H9 (cell line): ENCODE results near the gene PTPA. TPM values are rescaled to one million over a fixed set of nuclear protein-coding genes. Genes with fewer than 3 reads are reported as not detected.

Source experiments
- DNase-seq: peaks from one replicate; pipeline ENCODE4 v3.0.0-alpha.2; 2017
- H2AFZ ChIP-seq: one replicate; pipeline ENCODE4 v1.6.1; 2013; ENCODE audit warnings: mild to moderate bottlenecking, low read length, control low read depth, moderate library complexity
- H2AK5ac ChIP-seq: 2 replicates; pipeline ENCODE4 v1.6.1; 2013; ENCODE audit warnings: low read length, control low read depth, mixed read lengths; ENCODE audit not compliant: insufficient read length
- H2BK120ac ChIP-seq: one replicate; pipeline ENCODE4 v1.6.1; 2013; ENCODE audit warnings: low read depth, mild to moderate bottlenecking, low read length, control low read depth, inconsistent platforms; ENCODE audit not compliant: poor library complexity, severe bottlenecking
- H2BK12ac ChIP-seq: 2 replicates; pipeline ENCODE4 v1.6.1; 2013; ENCODE audit warnings: low read length, control low read depth, mixed read lengths, low read depth; ENCODE audit not compliant: insufficient read length
- H2BK15ac ChIP-seq: 2 replicates; pipeline ENCODE4 v1.6.1; 2013; ENCODE audit warnings: low read depth, low read length, control low read depth
- H2BK20ac ChIP-seq: one replicate; pipeline ENCODE4 v1.6.1; 2013; ENCODE audit warnings: low read depth, mild to moderate bottlenecking, low read length, control low read depth, inconsistent platforms; ENCODE audit not compliant: poor library complexity, severe bottlenecking
- H2BK5ac ChIP-seq: 2 replicates; pipeline ENCODE4 v1.6.1; 2013; ENCODE audit warnings: low read length, control low read depth, mixed read lengths; ENCODE audit not compliant: insufficient read length
- H3K14ac ChIP-seq: 2 replicates; pipeline ENCODE4 v1.6.1; 2013; ENCODE audit warnings: low read length, control low read depth; ENCODE audit not compliant: insufficient read depth
- H3K18ac ChIP-seq: 2 replicates; pipeline ENCODE4 v1.6.1; 2013; ENCODE audit warnings: low read depth, mild to moderate bottlenecking, mixed read lengths, low read length, control low read depth; ENCODE audit not compliant: insufficient read length
- H3K23ac ChIP-seq: 2 replicates; pipeline ENCODE4 v1.6.1; 2013; ENCODE audit warnings: low read length, control low read depth, mixed read lengths, low read depth; ENCODE audit not compliant: insufficient read length
- H3K23me2 ChIP-seq: 2 replicates; pipeline ENCODE4 v1.6.1; 2013; ENCODE audit warnings: low read depth, mild to moderate bottlenecking, mixed read lengths, low read length, control low read depth; ENCODE audit not compliant: insufficient read length, poor library complexity, severe bottlenecking
- H3K27ac ChIP-seq: 2 replicates; pipeline ENCODE4 v1.5.1; 2013; ENCODE audit warnings: low read length, control low read depth, mixed read lengths, low read depth; ENCODE audit not compliant: insufficient read length
- H3K27me3 ChIP-seq: 2 replicates; pipeline ENCODE4 v1.6.1; 2013; ENCODE audit warnings: low read length, control low read depth, inconsistent platforms; ENCODE audit not compliant: insufficient read depth
- H3K4ac ChIP-seq: 2 replicates; pipeline ENCODE4 v1.6.1; 2013; ENCODE audit warnings: low read depth, mild to moderate bottlenecking, control low read depth, inconsistent platforms, low read length, moderate library complexity
- H3K4me1 ChIP-seq: 2 replicates; pipeline ENCODE4 v1.6.1; 2013; ENCODE audit warnings: low read length, control low read depth, inconsistent platforms; ENCODE audit not compliant: insufficient read depth
- H3K4me2 ChIP-seq: 2 replicates; pipeline ENCODE4 v1.6.1; 2013; ENCODE audit warnings: low read length, control low read depth, mixed read lengths; ENCODE audit not compliant: insufficient read length, insufficient read depth
- H3K56ac ChIP-seq: 2 replicates; pipeline ENCODE4 v1.6.1; 2013; ENCODE audit warnings: low read depth, mild to moderate bottlenecking, mixed read lengths, low read length, control low read depth; ENCODE audit not compliant: insufficient read length
- H3K79me1 ChIP-seq: 2 replicates; pipeline ENCODE4 v1.6.1; 2013; ENCODE audit warnings: low read depth, mild to moderate bottlenecking, moderate library complexity, low read length, control low read depth, inconsistent platforms; ENCODE audit not compliant: insufficient read depth, poor library complexity, severe bottlenecking
- H3K79me2 ChIP-seq: 2 replicates; pipeline ENCODE4 v1.6.1; 2013; ENCODE audit warnings: low read length, control low read depth, inconsistent platforms; ENCODE audit not compliant: insufficient read depth
- H3K9ac ChIP-seq: 2 replicates; pipeline ENCODE4 v1.6.1; 2013; ENCODE audit warnings: low read length, control low read depth, mixed read lengths; ENCODE audit not compliant: insufficient read length; ENCODE audit errors: extremely low read depth
- H3K9me3 ChIP-seq: one replicate; pipeline ENCODE4 v1.6.1; 2013; ENCODE audit warnings: low read depth, low read length, inconsistent platforms; ENCODE audit not compliant: control insufficient read depth
- H3T11ph ChIP-seq: one replicate; pipeline ENCODE4 v1.6.1; 2013; ENCODE audit warnings: mild to moderate bottlenecking, low read length, control low read depth, inconsistent platforms
- H4K20me1 ChIP-seq: one replicate; pipeline ENCODE4 v1.6.1; 2013; ENCODE audit not compliant: control insufficient read depth, insufficient read length, insufficient read depth
- H4K5ac ChIP-seq: 2 replicates; pipeline ENCODE4 v1.6.1; 2013; ENCODE audit warnings: low read depth, mild to moderate bottlenecking, mixed read lengths, low read length, control low read depth; ENCODE audit not compliant: insufficient read length
- H4K8ac ChIP-seq: replicated peaks from 2 replicates; pipeline ENCODE4 v1.6.1; 2013; ENCODE audit warnings: low read length, control low read depth, mixed read lengths, low read depth; ENCODE audit not compliant: insufficient read length
- H4K91ac ChIP-seq: 2 replicates; pipeline ENCODE4 v1.6.1; 2013; ENCODE audit warnings: low read depth, mild to moderate bottlenecking, moderate library complexity, mixed read lengths, low read length, control low read depth; ENCODE audit not compliant: insufficient read length
- H3K27ac Mint-ChIP-seq, 3 experiments: 2 replicates in 2 of 3; 3 replicates in 1 of 3; pipeline ENCODE4 v1.8.0; 2020 to 2021; ENCODE audit warnings: mixed read lengths in 3 of 3, mild to moderate bottlenecking in 1 of 3, moderate library complexity in 1 of 3
- H3K27me3 Mint-ChIP-seq: 2 replicates; pipeline ENCODE4 v1.8.0; 2021; ENCODE audit warnings: low read depth, mild to moderate bottlenecking, moderate library complexity, mixed read lengths
- H3K36me3 Mint-ChIP-seq, 3 experiments: 2 replicates in 2 of 3; 3 replicates in 1 of 3; pipeline ENCODE4 v1.8.0; 2020 to 2021; ENCODE audit warnings: low read depth in 3 of 3, mixed read lengths in 3 of 3; ENCODE audit not compliant: insufficient read depth in 1 of 3
- H3K4me1 Mint-ChIP-seq, 2 experiments: 2 replicates each; pipeline ENCODE4 v1.8.0; 2020; ENCODE audit warnings: mixed read lengths in 2 of 2
- H3K4me3 Mint-ChIP-seq, 2 experiments: 2 replicates in 1 of 2; 3 replicates in 1 of 2; pipeline ENCODE4 v1.8.0; 2020 to 2021; ENCODE audit warnings: mild to moderate bottlenecking in 2 of 2, mixed read lengths in 2 of 2, moderate library complexity in 1 of 2
- H3K9me3 Mint-ChIP-seq, 2 experiments: 2 replicates in 1 of 2; 3 replicates in 1 of 2; pipeline ENCODE4 v1.8.0; 2020; ENCODE audit warnings: mild to moderate bottlenecking in 2 of 2, mixed read lengths in 2 of 2, moderate library complexity in 1 of 2
- CTCF ChIP-seq: fragments of 200-600 bp; sonication (generic); conservative IDR thresholded peaks from 3 replicates; pipeline ENCODE4 v1.8.0; 2021; ENCODE audit warnings: antibody characterized with exemption, mild to moderate bottlenecking
- WGBS: extraction: QIAGEN DNeasy Blood & Tissue Kit; methylation state at CpG from one replicate; pipeline ENCODE4 v1.1.7; 2013; ENCODE audit warnings: missing lambda C conversion rate, low lambda C conversion rate, mixed read lengths; ENCODE audit not compliant: insufficient read length; ENCODE audit errors: extremely low coverage; 5-methylcytosine and 5-hydroxymethylcytosine counted together
- total RNA-seq: library from RNA; stranded (reverse); gene quantifications from 2 replicates; pipeline ENCODE4 v1.2.1, GENCODE V29; 2021

Gene PTPA
- total RNA-seq, 1 experiment from 2014 or later: 145 TPM

GRCh38 chr9:129139993-129140396, 28.8 kb downstream of the PTPA start:
- peaks cover 1% of the 10 kb centered on the region; the same call in 1 of the 2 replicates for H3K27me3 Mint-ChIP-seq

More at GRCh38 chr9:129139993-129140396, 28.8 kb downstream of the PTPA start:
- WGBS: no CpG with 5 or more reads among the region's 11 CpGs
- Mint-ChIP-seq H3K36me3 (peaks cover 16 to 49% (median 43%) of the 10 kb centered on the region in 3 experiments; a peak in 6 of 7 replicates), H3K4me3 (peak overlapping the region; percentile 69 to 79), H3K4me1 (peaks cover 50 to 54% of the 10 kb centered on the region in 2 experiments), H3K27ac (peak overlapping the region; percentile 98 to 99 (median 99)), H3K9me3 (no peaks in the 10 kb centered on the region; a peak in 1 of 5 replicates)
- H2BK20ac ChIP-seq: no peak overlapping the region
- H4K91ac ChIP-seq: peak overlapping the region; percentile 90
- H2AK5ac ChIP-seq: no peak overlapping the region
- no peak for TF ChIP-seq CTCF
- peak overlapping the region; percentile 88 for H3K18ac ChIP-seq
- H3K56ac ChIP-seq: no peak overlapping the region
- no peaks in the 10 kb centered on the region for H4K20me1 ChIP-seq
- H3K9me3 ChIP-seq: no peaks in the 10 kb centered on the region
- peak overlapping the region; percentile 84 for H3K14ac ChIP-seq
- H3K27ac ChIP-seq: peak overlapping the region; percentile 84
- no peak overlapping the region for H3K23ac ChIP-seq
- no peak overlapping the region for H2BK120ac ChIP-seq
- H3K79me1 ChIP-seq: no peaks in the 10 kb centered on the region
- no peak overlapping the region for H4K8ac ChIP-seq
- peak overlapping the region; percentile 17; the same call in 1 of the 2 replicates for H3K4ac ChIP-seq
- H3K4me2 ChIP-seq: peak overlapping the region; percentile 55
- peak overlapping the region; percentile 7 for H3K9ac ChIP-seq
- no peaks in the 10 kb centered on the region for H3K79me2 ChIP-seq
- no peak overlapping the region for H2BK12ac ChIP-seq
- H2BK5ac ChIP-seq: no peak overlapping the region
- peaks cover 5% of the 10 kb centered on the region for H3K23me2 ChIP-seq
- no peak overlapping the region for H3T11ph ChIP-seq
- peak; percentile 96 for DNase-seq
- H3K27me3 ChIP-seq: no peaks in the 10 kb centered on the region
- H2BK15ac ChIP-seq: no peak overlapping the region
- H2AFZ ChIP-seq: no peak overlapping the region
- H3K4me1 ChIP-seq: peaks cover 10% of the 10 kb centered on the region; the same call in 1 of the 2 replicates
- no peak overlapping the region for H4K5ac ChIP-seq
